HT-29 (cell line): ENCODE measurements around the gene TMA7B. TPM values are rescaled to one million over a fixed set of nuclear protein-coding genes. Genes with fewer than 3 reads are reported as not detected.
"Not testable (repeated sequence)": the region's sequence is repeated elsewhere in the genome, so short reads cannot be mapped to it uniquely, and the experiment has no call there.

Source experiments
- DNase-seq: peaks from one replicate; pipeline ENCODE4 v3.0.0-alpha.2; 2015; ENCODE audit warnings: low spot score
- total RNA-seq: library from RNA; depleted of rRNA; stranded (reverse); fragments of >200 nt; shearing (Covaris generic); gene quantifications from 2 replicates; pipeline ENCODE4 v1.2.3, GENCODE V29; 2014

TMA7B gene
- total RNA-seq, 1 experiment from 2014 or later = not detected

DNA sequence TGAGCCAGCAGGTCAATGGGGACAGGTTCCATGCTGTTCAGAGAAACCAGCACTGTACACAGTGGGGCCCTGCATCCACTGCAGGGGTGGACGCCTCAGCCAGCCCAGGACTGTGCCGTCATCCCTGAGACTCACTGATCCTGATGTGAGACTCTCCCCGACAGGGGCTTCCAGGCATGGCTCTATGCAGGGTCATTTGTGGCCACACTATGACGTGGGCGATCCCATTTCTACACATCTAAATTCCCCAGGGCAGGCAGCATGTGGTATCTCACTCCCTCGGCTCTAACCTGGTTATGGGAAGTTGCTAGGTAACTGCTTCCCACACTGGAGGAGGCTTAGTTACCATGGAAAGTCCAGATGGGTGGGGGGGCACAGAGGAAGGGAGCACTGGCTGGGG lies 20.4 kb downstream of the TMA7B start:
- DNase-seq = no peak

DNA sequence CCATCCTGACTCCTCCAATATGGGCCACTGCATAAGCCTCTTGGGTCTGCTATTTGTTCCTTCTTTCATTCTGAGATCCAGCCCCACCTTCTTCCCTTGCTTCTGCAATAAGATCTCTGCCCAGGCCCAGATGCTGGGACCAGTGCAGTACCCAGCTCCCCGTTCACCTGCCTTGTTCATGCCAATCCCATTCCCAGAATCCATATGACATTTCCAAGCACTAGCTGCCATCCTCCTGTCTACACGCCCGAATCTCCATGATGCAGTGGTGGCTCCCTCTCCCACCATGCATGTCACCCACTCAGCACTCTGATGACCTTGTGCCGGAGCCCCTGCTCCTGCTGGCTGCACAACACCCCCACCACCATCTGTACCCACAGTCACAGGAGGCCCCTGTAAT lies 23.1 kb downstream of the TMA7B start:
- no peak for DNase-seq

- no peak for DNase-seq
Measured at GRCh38 chr22:39984006-39984405, 23.8 kb downstream of the TMA7B start.

DNA sequence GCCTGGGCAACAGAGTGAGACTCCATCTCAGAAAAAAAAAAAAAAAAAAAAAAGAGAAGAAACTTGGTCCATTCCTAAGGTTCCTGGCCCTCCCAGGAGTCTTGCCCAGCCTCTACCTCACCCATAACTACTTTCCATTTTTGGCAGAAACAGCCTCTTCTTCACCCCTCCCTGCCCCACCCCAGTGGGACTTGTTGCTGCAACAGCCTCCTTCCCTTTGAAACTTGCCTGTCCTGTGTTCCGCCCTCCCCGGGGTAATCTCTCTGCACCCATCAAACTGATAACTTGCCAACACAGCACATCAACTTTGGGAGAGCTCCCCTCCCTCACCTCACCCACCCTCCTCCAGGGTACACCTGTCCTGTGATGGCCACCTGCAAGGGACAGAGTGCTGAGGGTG lies 24.5 kb downstream of the TMA7B start:
- DNase-seq = no peak

DNA sequence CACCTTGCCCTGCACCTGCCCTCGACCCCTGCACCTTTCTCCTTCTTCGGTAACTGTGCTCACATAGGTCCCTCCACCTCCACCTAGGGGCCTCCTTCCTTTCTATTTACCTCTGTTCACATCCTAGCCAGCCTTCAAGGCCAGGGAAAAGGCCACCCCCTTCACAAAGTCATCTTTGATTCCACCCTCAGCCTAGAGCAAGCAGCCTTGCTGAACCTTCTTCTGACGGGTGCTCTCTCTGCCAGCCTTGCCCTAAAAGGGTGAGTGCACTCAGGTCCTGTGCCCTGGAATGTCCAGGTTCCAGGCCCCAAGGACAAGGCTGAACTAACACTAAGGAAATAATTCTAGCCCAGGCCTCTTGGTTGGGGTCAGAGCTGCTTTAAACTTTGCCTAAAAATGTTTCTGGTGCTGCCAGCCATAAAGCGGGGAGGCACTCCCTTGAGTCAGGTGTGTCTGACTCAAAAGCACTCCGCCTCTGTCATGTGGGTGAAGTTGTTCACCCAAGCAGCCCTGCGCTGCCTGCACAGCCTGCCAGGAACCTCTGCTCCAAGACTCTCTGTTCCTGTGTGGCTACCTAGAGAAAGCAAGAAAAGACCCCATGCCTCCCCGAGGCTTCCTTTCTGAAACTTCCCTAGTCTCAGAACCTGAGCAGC lies 25.3 kb downstream of the TMA7B start:
- DNase-seq = no peak

- DNase-seq = no peak
Measured at GRCh38 chr22:39988386-39989114, 28.4 kb downstream of the TMA7B start.

GRCh38 chr22:39989633-39990032 lies 29.4 kb downstream of the TMA7B start:
- DNase-seq = no peak

- DNase-seq = no peak
Measured at GRCh38 chr22:39990686-39991085, 30.5 kb downstream of the TMA7B start.

DNA sequence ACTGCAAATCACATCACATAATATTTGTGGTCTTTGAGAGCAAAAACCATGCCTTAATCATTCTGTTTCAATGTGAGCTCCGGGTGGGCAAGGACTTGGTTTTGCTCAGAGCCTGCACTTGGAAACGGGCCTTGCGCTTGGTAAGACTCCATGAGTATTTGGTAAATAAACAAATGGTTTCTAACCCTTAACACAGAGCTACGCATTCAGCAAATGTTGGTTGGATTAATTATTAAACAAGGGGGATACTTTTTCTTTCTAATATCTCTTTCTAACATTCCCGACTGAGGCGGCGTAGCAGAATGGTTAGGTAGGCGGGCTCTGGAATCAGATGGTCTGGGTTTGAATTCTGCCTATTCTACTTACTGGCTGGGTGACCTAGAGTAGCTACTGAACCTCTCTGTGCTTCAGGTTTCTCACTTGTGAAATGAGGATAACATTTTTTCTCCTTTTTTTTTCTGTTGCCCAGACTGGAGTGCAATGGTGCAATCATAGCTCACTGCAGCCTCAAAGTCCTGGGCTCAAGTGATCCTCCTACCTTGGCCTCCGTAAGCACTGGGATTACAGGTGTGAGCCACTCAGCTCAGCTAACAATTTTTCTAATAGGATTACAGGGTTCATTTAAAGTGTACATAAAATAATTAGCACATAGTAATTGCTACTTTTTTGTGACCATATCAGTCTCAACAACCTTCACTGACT lies 31.1 kb downstream of the TMA7B start:
- peak; percentile 38 for DNase-seq

DNA sequence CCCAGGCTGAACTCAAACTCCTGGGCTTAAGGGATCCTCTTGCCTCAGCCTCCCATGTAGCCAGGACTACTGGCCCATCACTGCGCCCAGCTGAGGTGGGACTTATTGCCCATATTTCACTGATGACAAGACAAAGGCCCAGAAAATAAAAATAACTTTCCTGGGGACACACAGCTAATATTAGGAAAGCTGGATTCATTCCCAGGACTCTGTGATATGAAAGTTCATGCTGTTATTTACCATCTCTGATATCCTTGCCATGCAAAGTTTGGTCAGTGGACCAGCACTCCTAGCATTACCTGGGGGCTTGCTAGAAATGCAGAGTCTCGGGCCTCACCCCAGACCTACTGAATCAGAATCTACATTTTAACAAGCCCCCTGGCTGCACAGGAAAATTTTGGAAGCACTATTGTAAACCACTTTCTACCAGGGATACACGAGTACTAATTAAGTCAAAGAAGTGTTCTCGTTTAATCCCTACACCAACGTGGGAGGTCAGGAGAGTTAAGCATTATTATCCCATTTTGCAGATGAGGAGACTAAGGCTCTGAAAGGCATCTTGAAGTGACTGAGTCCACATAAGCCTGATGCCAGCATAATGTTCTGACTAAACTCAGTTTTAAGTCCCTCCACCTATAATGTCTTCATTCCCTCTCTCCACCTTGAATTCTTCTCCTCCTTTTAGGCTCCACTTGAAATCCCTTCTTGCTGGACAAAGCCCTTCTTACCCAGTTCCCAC lies 32.1 kb downstream of the TMA7B start:
- no peak for DNase-seq

DNA sequence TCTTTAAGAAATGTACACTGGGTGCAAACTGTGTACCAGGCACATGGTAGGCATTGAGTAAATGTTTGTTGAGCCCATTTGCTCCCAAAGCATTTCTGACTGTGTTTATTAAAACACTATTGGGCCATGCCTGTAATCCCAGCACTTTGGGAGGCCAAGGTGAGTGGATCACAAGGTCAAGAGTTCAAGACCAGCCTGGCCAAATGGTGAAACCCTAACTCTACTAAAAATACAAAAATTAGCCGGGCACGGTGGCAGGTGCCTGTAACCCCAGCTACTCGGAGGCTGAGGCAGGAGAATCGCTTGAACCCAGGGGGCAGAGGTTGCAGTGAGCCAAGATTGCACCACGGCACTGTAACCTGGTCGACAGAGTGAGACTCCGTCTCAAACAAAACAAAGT lies 32.7 kb downstream of the TMA7B start:
- DNase-seq = not testable (repeated sequence)

- no peak for DNase-seq
Measured at GRCh38 chr22:39994041-39994565, 33.9 kb downstream of the TMA7B start.

DNA sequence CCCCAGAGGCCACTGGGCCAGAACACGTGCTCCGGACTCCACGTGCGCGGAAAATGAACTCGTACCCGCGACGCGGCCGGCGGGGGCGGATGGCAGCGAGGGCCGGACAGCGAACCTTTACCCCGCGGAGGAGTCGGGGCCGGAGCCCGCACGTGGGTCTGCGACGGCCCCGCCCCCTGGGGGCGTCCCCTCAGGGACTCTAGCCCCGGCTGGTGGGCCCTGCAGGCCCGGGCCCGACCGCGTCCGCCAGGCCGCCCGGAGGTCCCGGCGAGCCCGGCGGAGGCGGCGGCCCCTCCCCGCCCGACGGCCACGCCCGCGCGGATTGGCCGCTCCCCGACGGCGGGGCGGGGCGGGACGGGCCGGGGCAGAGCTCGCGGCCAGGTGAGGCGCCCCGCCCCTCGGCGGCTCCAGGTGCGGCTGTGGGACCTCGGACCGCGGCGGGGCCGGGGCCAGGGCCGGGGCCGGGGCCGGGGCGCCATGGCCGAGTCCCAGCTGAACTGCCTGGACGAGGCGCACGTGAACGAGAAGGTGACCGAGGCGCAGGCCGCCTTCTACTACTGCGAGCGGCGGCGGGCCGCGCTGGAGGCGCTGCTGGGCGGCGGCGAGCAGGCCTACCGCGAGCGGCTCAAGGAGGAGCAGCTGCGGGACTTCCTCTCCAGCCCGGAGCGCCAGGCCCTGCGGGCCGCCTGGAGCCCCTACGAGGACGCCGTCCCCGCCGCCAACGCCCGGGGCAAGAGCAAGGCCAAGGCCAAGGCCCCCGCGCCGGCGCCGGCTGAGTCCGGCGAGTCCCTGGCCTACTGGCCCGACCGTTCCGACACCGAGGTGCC lies 34.6 kb downstream of the TMA7B start, which contains the start of gene FAM83F:
FAM83F (plus strand) TSS at position 389 of the 827 bp plus-strand sequence; CDS start at position 478, 89 bp downstream.
- peak; percentile 40 for DNase-seq

GRCh38 chr22:39995393-39996252 lies 35.4 kb downstream of the TMA7B start:
- DNase-seq = no peak

- no peak for DNase-seq
Measured at GRCh38 chr22:39996732-39997131, 36.5 kb downstream of the TMA7B start.

DNA sequence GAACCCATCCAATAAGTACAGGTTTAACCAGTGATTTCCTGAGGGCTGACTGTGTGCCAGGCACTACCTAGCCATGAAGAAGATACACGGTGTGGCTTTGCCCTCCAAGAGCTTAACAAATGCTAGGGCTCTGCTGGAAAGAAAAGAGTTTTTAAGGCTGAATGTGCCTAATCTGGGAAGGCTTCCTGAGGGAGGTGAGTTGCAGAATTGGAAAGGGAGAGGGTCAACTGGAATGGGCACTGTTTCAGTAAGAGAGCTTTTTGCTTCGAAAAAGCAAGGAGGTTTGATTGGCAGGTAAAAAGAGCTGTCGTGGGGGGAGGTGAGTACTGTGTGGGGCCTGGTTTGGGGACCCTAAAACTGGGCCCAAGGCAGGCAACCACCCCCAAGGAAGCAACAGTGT lies 37.2 kb downstream of the TMA7B start:
- no peak for DNase-seq

GRCh38 chr22:39997939-39998726 lies 37.9 kb downstream of the TMA7B start:
- peak; percentile 51 for DNase-seq

GRCh38 chr22:39999144-39999757 lies 39.1 kb downstream of the TMA7B start:
- peak; percentile 20 for DNase-seq
